Sigmoid colon (tissue), 4 donors: ENCODE results near the gene CACNB1.

Experiments
- CTCF ChIP-seq, 4 experiments: fragments of 450-650 bp in 3 of 4; fragments of 200-600 bp in 1 of 4; IDR thresholded peaks; one replicate each; pipeline ENCODE4 v1.5.1; 2016 to 2019; ENCODE audit warnings: antibody characterized with exemption in 4 of 4, mild to moderate bottlenecking in 3 of 4, moderate library complexity in 2 of 4
- POLR2A ChIP-seq, 2 donors: fragments of 450-650 bp; IDR thresholded peaks; one replicate each; pipeline ENCODE4 v1.6.1; 2016; ENCODE audit warnings: antibody characterized with exemption in 2 of 2, mild to moderate bottlenecking in 2 of 2, moderate library complexity in 2 of 2
- POLR2AphosphoS5 ChIP-seq, 4 donors: sonication (generic); formaldehyde crosslinking; IDR thresholded peaks; one replicate each; pipeline ENCODE4 v1.6.1; 2017; ENCODE audit warnings: antibody characterized with exemption in 4 of 4

GRCh38 chr17:39144416-39144840, 53.0 kb downstream of the CACNB1 start:
- TF ChIP-seq POLR2A (IDR thresholded peaks at IDR 0.05), result no peak
- TF ChIP-seq CTCF (IDR thresholded peaks at IDR 0.05), result no peak
- TF ChIP-seq POLR2AphosphoS5 (IDR thresholded peaks at IDR 0.05), result peak; percentile 45 to 81 (median 52)
